Muscle layer of duodenum (tissue), 2 donors: ENCODE results near the gene TARP.

Source experiments
- H3K27ac ChIP-seq: one replicate; pipeline ENCODE4 v1.7.0; 2013; ENCODE audit warnings: mild to moderate bottlenecking, low read length
- H3K27me3 ChIP-seq: one replicate; pipeline ENCODE4 v1.7.0; 2013; ENCODE audit warnings: low read depth, mild to moderate bottlenecking, control low read depth, low read length
- H3K36me3 ChIP-seq, 2 donors: one replicate each; pipeline ENCODE4 v1.7.0; 2013; ENCODE audit warnings: low read length in 2 of 2, control low read depth in 1 of 2, mild to moderate bottlenecking in 1 of 2; ENCODE audit not compliant: insufficient read depth in 2 of 2, control insufficient read depth in 1 of 2
- H3K4me1 ChIP-seq, 2 donors: one replicate each; pipeline ENCODE4 v1.7.0; 2013; ENCODE audit warnings: low read length in 2 of 2, mild to moderate bottlenecking in 2 of 2, control low read depth in 1 of 2, moderate library complexity in 1 of 2; ENCODE audit not compliant: insufficient read depth in 2 of 2, control insufficient read depth in 1 of 2
- H3K4me3 ChIP-seq, 2 donors: one replicate each; pipeline ENCODE4 v1.7.0; 2013; ENCODE audit warnings: low read length in 2 of 2, low read depth in 1 of 2, mild to moderate bottlenecking in 1 of 2
- H3K9me3 ChIP-seq, 2 donors: one replicate each; pipeline ENCODE4 v1.7.0; 2013; ENCODE audit warnings: low read length in 2 of 2, control low read depth in 1 of 2, mild to moderate bottlenecking in 1 of 2; ENCODE audit not compliant: control insufficient read depth in 1 of 2
- donor health status: healthy.

Gene TARP

GRCh38 chr7:38215735-38216670 lies 57.4 kb downstream of the TARP start:
- Histone ChIP-seq H3K9me3 (no peaks in the 10 kb centered on the region), H3K27me3 (no peaks in the 10 kb centered on the region), H3K36me3 (peaks cover 19 to 26% of the 10 kb centered on the region in 2 donors), H3K4me1 (peaks cover 0 to 19% of the 10 kb centered on the region in 2 donors), H3K27ac (no peak overlapping the region), H3K4me3 (no peak overlapping the region)

GRCh38 chr7:38215115-38215514 lies 58.3 kb downstream of the TARP start:
- Histone ChIP-seq H3K36me3 (peaks cover 13 to 23% of the 10 kb centered on the region in 2 donors), H3K4me1 (peaks cover 0 to 19% of the 10 kb centered on the region in 2 donors), H3K27me3 (no peaks in the 10 kb centered on the region), H3K4me3 (no peak overlapping the region), H3K27ac (no peak overlapping the region), H3K9me3 (no peaks in the 10 kb centered on the region)

GRCh38 chr7:38211940-38212339 lies 61.5 kb downstream of the TARP start:
- Histone ChIP-seq H3K4me1 (peaks cover 0 to 19% of the 10 kb centered on the region in 2 donors), H3K36me3 (peaks cover 5 to 6% of the 10 kb centered on the region in 2 donors), H3K4me3 (no peak overlapping the region), H3K27me3 (no peaks in the 10 kb centered on the region), H3K9me3 (no peaks in the 10 kb centered on the region), H3K27ac (no peak overlapping the region)

DNA sequence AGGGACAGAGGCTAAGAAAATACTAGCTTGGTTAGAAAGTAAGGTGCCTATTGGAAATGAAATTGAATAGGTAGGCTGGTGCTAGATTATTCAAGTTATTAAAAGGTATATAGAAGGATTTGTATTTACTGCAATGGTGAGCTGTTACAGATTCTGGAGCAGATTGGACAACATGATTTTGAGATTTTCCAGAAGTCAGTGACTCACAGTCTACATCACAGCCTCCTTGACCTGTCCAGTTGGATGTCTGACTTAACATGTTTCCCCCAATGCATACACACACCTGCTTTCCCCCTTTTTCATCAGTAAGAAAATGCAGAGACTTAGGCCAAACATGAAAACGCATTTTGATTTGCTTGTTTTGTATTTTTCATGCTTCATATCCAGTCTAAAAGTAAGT lies 62.0 kb downstream of the TARP start:
- Histone ChIP-seq H3K4me3 (no peak overlapping the region), H3K9me3 (no peaks in the 10 kb centered on the region), H3K27ac (no peak overlapping the region), H3K27me3 (no peaks in the 10 kb centered on the region), H3K36me3 (peaks cover 5 to 6% of the 10 kb centered on the region in 2 donors), H3K4me1 (peaks cover 0 to 19% of the 10 kb centered on the region in 2 donors)
